Measurements from ENCODE around the gene PHACTR2.

The PHACTR2 gene

DNA sequence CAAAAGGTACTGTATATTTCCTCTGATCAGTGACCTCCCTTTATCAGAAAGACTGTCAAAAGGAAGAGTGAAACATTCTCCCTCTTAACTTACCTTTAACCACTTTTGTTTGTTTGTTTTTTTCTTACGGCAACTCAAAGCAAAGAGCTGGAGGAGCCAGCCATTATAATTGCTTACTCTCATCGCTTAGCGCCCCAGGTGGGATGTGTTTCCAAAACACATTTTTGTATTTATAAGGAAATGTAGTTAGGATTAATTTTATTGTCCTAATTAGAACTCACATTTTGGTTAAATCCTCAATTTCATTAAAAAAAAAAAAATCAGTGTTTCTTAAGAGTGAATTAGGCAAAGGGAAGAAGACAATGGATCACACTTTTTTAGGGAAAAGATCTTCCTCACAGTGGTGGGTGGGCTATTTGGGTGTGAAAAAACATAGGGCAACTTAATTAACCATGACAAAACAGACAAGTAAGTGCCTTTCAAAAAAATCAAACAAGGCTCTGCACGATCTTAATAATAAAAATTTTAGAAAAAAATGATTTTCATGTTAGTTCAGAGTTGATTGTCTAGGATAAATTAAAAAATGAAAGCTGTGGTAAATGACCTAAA, 1.2 kb upstream of the PHACTR2 start:
- H3K36me3 ChIP-seq (ENCODE audit: insufficient read depth) = no peaks in the 10 kb centered on the region

DNA sequence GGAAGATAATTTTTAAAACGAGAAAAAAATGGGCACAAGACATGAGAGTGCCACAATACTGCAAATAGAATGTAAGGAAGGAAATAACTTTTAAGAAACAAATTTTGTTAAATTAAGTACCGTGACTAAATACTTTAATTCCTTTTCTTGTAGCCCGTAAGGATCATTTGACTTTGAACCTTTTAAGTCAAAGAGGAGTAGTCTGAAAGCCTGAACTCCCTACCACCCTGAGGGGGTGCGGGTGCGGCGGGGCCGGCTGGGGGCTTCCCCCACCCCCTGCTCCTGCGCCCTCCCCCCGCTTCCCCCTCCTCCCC, 231 bp upstream of the PHACTR2 start:
- H3K79me2 ChIP-seq (ENCODE audit: insufficient read depth, low read depth) = 0 out of 2 replicates have a peak, but pooled peaks cover 4% of the 10 kb centered on the region
- no peak overlapping the region for H3K27ac ChIP-seq
- H3K4me2 ChIP-seq = no peak overlapping the region
- no peaks in the 10 kb centered on the region for H3K27me3 ChIP-seq (ENCODE audit: insufficient read depth, low read depth)
- H3K9ac ChIP-seq = no peak overlapping the region
- H2AFZ ChIP-seq (ENCODE audit: low read depth) = no peak overlapping the region
- H3K36me3 ChIP-seq (ENCODE audit: insufficient read depth) = no peaks in the 10 kb centered on the region
- no peaks in the 10 kb centered on the region for H3K4me1 ChIP-seq (ENCODE audit: low read depth, poor library complexity, severe bottlenecking)
- H4K20me1 ChIP-seq (ENCODE audit: insufficient read depth) = no peaks in the 10 kb centered on the region
- TF ChIP-seq, protein P1, sequence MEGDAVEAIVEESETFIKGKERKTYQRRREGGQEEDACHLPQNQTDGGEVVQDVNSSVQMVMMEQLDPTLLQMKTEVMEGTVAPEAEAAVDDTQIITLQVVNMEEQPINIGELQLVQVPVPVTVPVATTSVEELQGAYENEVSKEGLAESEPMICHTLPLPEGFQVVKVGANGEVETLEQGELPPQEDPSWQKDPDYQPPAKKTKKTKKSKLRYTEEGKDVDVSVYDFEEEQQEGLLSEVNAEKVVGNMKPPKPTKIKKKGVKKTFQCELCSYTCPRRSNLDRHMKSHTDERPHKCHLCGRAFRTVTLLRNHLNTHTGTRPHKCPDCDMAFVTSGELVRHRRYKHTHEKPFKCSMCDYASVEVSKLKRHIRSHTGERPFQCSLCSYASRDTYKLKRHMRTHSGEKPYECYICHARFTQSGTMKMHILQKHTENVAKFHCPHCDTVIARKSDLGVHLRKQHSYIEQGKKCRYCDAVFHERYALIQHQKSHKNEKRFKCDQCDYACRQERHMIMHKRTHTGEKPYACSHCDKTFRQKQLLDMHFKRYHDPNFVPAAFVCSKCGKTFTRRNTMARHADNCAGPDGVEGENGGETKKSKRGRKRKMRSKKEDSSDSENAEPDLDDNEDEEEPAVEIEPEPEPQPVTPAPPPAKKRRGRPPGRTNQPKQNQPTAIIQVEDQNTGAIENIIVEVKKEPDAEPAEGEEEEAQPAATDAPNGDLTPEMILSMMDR (conservative IDR thresholded peaks at IDR 0.05; ENCODE audit: low read depth, low read length) = no peak
- no peak overlapping the region for H3K4me3 ChIP-seq (IDR thresholded peaks at IDR 0.05; ENCODE audit: insufficient read depth, low read depth, low read length)

More for the DNA sequence above, 1.2 kb upstream of the PHACTR2 start:
- Histone ChIP-seq H4K20me1 (ENCODE audit: insufficient read depth) (no peaks in the 10 kb centered on the region), H2AFZ (ENCODE audit: low read depth) (no peak overlapping the region), H3K27ac (no peak overlapping the region), H3K27me3 (ENCODE audit: insufficient read depth, low read depth) (no peaks in the 10 kb centered on the region), H3K4me3 (IDR thresholded peaks at IDR 0.05; ENCODE audit: insufficient read depth, low read depth, low read length) (no peak overlapping the region), H3K4me1 (ENCODE audit: low read depth, poor library complexity, severe bottlenecking) (no peaks in the 10 kb centered on the region), H3K9ac (no peak overlapping the region), H3K4me2 (no peak overlapping the region), H3K79me2 (ENCODE audit: insufficient read depth, low read depth) (0 out of 2 replicates have a peak, but pooled peaks cover 4% of the 10 kb centered on the region)
- TF ChIP-seq, protein P1 (conservative IDR thresholded peaks at IDR 0.05; ENCODE audit: low read depth, low read length) = no peak

DNA sequence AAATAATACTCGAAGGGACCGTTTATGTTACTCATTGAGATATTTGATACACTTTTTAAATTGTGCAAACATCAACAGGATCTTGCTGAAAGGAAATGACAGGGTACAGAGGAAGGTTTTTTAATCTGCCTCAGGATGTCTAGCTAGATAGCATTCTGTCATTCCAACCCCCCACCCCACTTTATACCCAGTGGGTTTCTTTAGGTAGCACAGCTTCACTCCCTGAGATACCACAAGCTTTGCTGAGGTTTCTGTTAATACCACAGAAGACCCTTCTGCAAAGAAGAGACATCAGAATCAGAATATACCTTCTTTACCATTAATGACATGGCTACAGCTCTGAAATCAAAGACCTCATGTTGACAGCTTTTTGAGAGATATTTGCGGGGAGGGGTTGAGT, 1.3 kb downstream of the PHACTR2 start:
- no peak overlapping the region for H2AFZ ChIP-seq (ENCODE audit: low read depth)
- H3K27ac ChIP-seq = no peak overlapping the region
- H3K4me3 ChIP-seq (IDR thresholded peaks at IDR 0.05; ENCODE audit: insufficient read depth, low read depth, low read length) = no peak overlapping the region
- 0 out of 2 replicates have a peak, but pooled peaks cover 4% of the 10 kb centered on the region for H3K79me2 ChIP-seq (ENCODE audit: insufficient read depth, low read depth)
- no peak overlapping the region for H3K4me2 ChIP-seq
- H3K9ac ChIP-seq = no peak overlapping the region
- no peaks in the 10 kb centered on the region for H3K36me3 ChIP-seq (ENCODE audit: insufficient read depth)
- no peaks in the 10 kb centered on the region for H3K4me1 ChIP-seq (ENCODE audit: low read depth, poor library complexity, severe bottlenecking)
- H3K27me3 ChIP-seq (ENCODE audit: insufficient read depth, low read depth) = no peaks in the 10 kb centered on the region
- no peaks in the 10 kb centered on the region for H4K20me1 ChIP-seq (ENCODE audit: insufficient read depth)
- TF ChIP-seq, protein P1 (conservative IDR thresholded peaks at IDR 0.05; ENCODE audit: low read depth, low read length) = no peak

DNA sequence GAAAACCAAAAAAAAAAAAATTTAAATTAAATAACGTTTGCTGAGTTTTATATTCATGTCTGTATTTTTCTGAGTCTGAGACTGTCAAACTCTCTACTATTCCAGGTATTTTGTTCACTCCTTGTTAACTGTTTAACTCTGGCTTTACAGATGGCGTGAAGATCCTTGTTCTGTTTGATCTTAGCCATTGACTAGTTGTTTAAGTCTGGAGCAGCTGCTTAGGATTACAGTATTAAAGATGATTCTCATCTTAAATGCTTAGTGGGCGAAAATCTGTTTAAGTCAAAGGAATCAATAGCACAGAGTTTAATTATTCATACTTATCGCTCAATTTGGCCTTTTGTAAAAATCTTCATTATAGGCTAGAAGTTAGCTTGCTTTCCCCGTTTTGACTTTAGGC, 2.4 kb downstream of the PHACTR2 start:
- Histone ChIP-seq H3K4me2 (no peak overlapping the region), H2AFZ (ENCODE audit: low read depth) (no peak overlapping the region), H3K27ac (no peak overlapping the region), H3K9ac (no peak overlapping the region), H4K20me1 (ENCODE audit: insufficient read depth) (no peaks in the 10 kb centered on the region), H3K36me3 (ENCODE audit: insufficient read depth) (no peaks in the 10 kb centered on the region), H3K4me1 (ENCODE audit: low read depth, poor library complexity, severe bottlenecking) (no peaks in the 10 kb centered on the region), H3K4me3 (IDR thresholded peaks at IDR 0.05; ENCODE audit: insufficient read depth, low read depth, low read length) (no peak overlapping the region), H3K27me3 (ENCODE audit: insufficient read depth, low read depth) (no peaks in the 10 kb centered on the region), H3K79me2 (ENCODE audit: insufficient read depth, low read depth) (0 out of 2 replicates have a peak, but pooled peaks cover 4% of the 10 kb centered on the region)
- TF ChIP-seq, protein P1 (conservative IDR thresholded peaks at IDR 0.05; ENCODE audit: low read depth, low read length) = no peak

Measured in KMS-11 (cell line).